NCI-H128 (cell line): Measurements from ENCODE around the gene SLC1A4.
"Not testable (repeated sequence)": the region's sequence is repeated elsewhere in the genome, so short reads cannot be mapped to it uniquely, and the experiment has no call there.

Experiments
- DNase-seq: peaks from one replicate; lab custom pipeline; 2025; ENCODE audit not compliant: unreplicated experiment; lab: John Stamatoyannopoulos, UW

Gene SLC1A4

DNA sequence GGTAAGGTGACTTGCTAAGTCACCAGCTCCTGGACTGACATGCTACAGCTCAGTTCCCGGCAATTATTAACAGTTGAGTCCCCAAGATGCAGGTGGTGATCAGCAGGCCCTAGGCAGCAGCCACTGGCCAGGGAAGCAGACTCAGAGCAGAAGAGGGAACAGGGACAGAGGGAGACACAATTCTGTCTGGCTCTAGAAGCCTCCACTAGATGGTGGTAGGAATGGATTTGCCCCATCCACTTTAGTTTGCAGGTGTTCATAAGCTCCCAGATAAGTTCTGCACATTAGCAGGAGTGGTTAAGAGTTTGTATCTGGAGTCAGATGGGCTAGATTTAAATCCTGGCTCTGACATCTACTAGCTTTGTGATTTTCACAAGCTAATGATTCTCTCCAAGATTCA is 25.5 kb upstream of the SLC1A4 start:
- DNase-seq: no peak

DNA sequence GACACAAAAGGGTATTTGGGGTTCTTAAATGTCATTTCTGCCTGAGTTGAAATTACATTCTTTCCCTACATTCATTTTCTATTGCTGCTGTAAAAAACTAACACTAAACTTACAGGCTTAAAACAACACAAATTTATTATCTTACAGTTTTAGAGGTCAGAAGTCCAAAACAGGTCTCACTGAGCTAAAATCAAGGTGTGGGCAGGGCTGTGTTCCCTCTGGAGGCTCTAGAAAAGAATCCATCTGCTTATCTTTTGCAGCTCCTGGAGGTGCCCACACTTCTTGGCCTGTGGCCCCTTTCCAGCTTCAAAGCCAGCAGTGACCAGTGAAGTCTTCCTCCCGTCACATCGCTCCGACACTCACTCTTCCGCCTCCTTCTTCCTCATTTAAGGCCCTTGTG is 23.2 kb upstream of the SLC1A4 start:
- DNase-seq: no peak

DNA sequence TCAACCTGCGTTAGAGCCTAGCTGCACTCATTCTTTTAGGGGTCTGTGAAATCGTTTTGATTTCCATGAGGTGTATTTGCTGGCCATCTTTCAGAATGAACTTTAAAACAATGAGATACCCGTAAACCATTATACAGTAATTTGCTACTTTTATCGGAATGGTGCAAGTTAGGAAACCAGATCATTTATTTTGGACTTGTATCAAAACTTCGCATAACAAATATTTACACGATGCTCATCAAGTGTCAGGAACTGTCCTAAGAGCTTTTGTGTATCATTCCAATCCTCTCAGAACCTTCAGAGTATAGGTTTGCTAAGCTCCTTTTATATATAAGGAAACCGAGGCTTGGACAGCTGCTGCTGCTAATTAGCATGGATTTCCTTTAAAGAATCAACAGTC is 22.4 kb upstream of the SLC1A4 start:
- DNase-seq: no peak

DNA sequence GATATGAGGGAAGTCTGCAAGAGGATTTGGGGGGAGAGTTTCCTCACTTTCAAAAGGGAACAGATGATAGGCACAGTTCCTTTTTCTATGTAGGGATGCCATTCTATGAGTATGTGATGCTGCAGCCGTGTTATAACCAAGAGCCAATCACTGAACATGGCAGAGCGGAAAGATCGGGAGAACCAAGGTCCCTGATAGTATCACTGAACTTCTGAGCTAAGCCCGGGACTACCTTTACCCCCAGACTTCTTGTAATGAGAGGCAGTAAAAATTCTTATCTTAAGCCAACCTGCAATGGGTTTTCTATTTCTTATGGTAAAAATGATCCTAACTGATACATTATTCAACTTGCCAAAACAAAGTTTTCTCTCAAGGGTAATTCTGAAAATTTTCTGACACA is 21.6 kb upstream of the SLC1A4 start:
- DNase-seq: no peak

DNA sequence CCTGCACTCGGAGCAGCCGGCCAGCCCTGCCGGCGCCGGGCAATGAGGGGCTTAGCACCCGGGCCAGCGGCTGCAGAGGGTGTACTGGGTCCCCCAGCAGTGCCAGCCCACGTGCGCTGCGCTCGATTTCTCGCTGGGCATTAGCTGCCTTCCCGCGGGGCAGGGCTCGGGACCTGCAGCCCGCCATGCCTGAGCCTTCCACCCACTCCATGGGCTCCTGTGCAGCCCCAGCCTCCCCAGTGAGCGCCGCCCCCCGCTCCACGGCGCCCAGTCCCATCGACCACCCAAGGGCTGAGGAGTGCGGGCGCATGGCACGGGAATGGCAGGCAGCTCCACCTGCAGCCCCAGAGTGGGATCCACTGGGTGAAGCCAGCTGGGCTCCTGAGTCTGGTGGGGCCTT is 20.1 kb upstream of the SLC1A4 start:
- not testable (repeated sequence) for DNase-seq

DNA sequence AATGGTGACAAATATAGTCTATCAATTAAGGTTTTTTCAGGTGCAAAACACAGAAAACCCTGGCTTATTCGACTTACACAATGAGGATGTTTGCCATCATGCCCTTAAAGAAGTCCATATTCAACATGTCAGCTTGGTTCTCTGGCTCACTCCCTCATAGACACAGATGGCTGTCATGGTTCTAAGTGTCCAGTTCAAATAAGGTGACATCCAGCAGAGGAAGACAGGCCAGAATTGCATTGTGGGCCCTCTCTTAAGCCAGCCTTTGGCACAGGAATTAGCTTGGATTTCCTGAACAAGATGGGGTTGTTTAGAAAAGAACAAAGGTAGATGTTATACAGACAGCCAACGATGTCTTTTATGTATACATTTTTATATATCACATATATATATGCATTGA is 18.7 kb upstream of the SLC1A4 start:
- no peak for DNase-seq

DNA sequence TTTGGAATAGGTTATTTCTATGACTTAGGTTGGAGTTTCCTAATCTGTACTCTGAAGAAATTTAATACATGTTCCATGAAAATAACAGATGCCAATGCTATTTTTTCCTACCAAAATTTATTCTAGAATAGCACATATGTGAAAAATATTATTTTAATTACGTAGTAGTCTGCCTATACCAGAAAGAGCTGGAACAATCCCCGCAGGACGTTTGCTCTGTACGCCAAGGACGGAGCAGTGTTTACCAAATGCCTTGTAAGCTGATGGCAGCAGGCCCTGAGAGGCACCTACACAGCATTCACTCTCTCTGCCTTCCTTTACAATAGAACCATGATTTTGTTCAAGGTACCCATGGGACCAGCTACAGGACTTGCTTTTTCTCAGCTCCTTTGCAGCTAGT is 16.8 kb upstream of the SLC1A4 start:
- DNase-seq: no peak

DNA sequence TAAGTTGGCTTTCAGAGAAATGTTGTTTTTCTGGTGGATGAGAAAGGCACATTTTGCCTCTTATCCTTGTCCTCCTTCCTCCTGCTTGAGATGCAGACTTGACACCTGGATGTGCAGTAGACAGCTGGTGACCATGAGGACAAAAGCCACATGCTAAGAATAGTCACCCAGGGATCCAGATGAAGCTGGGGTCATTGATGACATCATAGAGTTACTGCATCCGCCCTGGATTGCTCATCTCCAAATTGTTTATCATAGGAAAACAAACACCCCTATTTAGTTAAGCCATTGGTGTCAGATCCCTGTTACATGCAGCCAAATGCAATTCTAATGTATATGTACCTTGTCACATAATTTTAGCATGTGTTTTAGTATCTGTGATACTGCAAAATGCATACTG is 16.3 kb upstream of the SLC1A4 start:
- DNase-seq: no peak

DNA sequence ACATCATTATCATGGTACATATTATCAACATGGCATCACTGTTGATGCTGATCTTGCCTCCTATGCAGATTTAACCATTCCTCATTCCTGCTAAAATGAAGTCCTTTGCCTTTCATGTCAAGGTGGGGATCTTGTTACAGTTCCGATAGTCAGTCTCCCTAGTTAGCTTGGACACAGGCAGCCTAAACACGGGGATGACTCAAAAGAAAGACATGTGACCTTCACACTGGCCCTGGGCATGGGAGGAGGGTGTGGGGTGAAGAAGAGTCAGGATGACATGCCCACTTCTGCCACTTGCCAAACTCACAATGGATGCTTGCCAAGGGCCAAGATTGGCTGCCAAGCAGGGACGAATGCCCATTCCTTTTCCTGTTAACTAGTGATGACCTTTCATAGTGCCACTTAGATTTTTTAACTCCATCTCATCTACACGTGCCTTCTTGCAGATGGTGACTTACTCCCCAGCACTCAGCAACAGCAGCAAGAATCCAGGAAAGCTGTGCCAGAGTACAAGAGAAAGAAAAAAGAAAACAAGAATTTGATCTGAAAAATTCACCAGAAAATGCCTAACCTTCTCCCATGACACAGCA is 13.9 kb upstream of the SLC1A4 start:
- no peak for DNase-seq

DNA sequence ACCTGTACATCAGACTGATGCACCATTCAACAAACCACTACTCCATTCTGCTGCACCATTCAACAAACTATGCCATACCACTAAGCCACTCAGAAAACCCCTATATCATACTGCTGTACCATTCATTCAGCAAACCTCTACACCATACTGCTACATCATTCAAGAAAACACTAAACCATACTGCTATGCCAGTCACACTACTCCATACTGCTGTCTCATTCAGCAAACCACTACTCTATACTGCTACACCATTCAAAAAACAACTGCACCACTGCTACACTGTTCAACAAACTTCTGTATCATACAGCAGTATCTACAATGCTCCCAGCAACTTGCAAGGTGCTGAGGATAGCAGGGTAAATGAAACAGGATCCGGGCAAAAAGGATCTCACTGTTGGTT is 12.9 kb upstream of the SLC1A4 start:
- DNase-seq: no peak

DNA sequence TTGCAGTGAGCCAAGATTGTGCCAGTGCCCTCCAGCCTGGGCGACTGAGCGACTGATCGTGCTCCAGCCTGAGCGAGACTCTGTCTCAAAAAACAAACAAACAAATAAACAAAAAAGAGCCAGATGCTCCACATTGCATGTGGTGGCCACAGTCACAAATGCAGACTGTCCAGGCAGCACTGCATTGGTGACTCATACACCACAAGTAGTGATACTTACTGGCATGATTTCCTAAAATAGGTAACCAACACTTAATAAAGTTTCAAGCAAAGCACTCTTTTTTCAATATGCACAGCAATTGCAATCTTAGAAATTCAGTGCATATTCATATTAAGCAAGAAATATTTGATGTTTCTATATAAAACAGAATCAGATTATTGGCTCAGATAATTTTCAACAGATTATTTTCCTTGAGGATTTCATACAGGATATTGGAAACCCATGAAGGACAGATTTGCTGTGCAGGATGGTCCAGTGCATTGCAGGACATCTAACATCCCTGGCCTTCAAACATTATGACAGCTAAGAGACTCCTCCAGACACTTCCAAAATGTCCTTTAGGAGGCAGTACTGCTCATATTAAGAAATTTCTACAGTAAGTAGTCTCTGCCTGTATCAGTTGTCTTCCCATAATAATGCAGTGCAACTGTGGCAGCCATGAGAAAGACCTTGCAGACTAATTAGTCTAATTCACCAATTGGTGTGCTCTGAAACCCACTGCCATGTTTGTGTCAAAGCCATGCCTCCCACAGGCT is 10.5 kb upstream of the SLC1A4 start:
- no peak for DNase-seq

DNA sequence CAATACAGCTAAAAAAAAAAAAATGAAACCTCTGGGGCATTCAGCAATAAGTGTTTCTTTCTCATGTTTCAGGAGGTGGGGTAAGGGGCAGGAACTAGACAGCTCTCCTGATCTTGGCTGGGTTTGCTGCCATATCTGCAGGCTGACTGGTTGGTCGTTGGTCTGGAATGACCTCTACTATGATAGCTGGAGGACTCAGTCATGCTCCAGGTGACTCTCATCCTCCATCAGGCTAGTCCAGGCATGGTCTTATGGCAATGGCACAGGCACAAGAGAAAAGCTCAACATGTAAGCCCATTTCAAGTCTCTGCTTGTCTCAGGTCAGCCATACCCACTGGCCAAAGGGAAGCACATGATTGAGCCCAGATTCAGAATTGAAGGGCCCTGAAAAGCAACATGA is 9.5 kb upstream of the SLC1A4 start:
- no peak for DNase-seq

DNA sequence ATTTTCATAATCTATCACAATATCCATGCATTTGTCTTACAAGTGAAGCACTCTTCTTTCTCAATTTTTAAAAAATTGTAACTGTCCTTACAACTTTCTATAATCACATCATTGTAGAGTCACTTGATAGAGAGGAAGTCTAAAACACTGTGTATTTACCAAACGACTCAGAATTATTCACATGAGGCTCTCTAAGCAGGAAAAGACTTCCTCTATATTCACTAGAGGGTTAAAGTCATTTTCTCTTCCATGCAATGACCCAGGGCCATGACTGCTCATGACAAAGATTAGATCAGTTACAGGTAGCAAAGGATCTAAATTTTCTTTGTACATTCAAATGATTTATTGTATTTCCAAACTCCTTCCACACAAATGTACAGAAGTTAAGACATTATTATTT is 9.0 kb upstream of the SLC1A4 start:
- no peak for DNase-seq

DNA sequence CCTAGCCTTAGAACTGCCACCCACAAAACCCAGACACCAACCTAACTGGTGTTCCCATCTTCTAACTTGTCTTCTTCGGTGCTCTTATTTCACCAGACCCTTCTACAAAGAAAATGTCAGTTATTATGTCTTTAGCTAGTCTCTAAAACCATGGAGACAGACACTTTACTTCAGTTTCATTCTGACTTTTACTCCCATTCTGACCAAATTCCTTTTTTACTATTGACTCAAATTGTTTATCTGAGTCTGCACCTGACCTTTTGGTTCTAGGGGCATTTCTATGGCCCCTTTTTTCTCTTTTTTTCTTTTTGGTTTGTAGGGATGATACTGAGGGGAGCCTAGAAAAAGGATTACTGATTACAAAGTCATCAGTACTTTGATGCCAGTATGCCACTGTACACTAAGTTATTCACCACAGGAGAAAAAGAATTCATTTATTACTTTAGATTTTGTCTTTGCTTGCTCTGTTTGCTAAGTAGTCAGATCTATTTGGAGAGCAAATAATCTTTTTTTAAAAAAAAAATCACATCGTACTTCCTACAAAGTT is 6.8 kb upstream of the SLC1A4 start:
- DNase-seq: no peak

DNA sequence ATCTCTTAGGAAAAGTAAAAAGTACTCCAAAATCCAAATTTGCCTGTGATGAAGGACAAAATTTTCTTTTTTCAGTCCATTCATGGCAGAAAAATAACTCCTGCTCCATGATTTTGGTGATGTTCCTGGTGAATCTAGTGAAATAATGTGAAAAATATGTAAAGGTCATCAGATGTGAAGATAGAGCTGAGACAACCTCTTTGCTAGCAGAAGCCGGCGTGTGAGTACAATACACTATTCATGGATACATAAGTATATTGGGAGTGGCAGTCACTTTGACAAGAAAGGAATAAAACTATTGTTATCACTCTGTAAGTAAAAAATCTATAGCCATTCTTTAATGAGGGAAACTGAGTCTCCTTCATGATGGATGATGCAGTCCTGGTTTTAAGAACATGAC is 6.3 kb upstream of the SLC1A4 start:
- no peak for DNase-seq

DNA sequence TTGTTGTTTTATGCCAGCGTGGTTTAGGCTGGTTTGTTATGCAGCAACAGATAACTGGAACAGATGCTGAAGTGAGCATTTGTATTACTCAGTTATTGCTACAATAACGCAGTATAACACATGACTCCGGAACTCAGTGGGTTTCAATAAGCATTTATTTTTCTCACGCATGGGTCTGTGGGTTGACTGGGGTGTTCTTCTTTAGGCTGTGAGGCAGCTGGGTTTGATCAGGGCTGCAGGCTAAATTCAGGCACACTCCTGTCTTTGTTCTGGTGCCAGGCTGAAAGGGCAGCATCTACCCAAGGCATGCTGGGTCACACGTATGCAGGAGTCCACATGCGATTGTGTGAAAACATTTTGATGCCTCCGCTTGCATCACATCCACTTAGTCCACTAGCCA is 3.8 kb upstream of the SLC1A4 start:
- no peak for DNase-seq

DNA sequence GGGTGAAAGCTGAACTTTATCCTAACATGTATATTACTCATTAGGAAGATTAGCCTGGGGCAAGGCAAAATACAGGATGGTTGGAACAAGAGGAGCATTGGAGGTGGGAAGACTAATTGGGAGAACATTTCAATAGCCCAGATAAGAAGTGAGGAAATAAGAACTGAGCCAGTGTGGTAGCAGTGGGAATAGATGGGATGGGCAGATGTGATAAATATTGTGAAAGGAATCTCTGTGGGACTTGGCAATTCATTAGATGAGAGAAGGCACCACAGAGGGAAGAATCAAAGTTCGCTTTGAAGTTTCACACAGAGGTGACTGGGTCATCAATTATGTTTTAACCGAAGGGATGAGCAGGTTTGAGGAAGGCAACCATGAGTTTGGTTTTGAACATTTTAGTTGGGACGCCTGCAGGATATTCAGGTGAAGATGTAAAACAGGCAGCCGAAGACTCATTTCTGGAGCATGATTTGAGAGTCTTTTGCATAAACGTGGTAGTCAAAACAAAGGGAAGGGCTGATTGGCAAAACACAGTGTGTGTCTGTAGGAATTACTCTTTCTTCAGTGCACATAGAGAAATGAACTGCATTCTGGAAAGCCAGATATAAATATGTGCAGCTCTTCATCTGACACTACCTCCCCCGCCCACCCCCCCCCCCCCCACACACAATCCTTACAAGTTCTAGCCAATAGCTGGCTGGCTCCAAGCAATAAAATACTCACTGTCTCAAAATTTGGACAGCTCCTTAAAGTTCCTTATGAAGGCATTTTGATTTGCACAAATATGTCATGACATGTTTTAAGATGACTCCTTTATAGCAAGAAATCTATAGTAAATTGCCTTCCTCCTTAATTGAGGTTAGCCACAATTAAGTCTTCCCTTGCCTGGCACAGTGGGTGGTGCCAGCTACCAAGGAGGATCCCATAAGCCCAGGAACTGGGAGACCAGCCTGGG is 1.9 kb upstream of the SLC1A4 start:
- DNase-seq: no peak

DNA sequence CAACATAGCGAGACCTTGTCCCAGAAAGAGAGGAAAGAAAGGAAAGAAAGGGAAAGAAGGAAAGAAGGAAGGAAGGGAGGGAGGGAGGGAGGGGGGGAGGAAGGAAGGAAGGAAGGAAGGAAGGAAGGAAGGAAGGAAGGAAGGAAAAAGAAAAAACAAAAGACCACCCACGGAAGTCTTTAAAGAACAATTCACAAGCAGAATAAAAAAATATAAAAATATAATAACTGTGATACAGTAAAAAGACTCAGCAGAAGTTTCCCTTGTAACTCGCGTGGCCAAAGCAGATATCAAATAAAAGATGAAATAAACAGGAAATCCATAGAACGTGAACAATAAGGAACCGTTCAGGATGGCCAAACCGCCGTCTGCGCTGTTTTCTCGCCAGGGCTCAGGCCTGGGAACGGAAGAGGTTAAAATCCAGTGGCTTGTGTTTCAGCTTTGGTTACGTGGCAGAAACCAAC is 1.2 kb upstream of the SLC1A4 start:
- no peak for DNase-seq

DNA sequence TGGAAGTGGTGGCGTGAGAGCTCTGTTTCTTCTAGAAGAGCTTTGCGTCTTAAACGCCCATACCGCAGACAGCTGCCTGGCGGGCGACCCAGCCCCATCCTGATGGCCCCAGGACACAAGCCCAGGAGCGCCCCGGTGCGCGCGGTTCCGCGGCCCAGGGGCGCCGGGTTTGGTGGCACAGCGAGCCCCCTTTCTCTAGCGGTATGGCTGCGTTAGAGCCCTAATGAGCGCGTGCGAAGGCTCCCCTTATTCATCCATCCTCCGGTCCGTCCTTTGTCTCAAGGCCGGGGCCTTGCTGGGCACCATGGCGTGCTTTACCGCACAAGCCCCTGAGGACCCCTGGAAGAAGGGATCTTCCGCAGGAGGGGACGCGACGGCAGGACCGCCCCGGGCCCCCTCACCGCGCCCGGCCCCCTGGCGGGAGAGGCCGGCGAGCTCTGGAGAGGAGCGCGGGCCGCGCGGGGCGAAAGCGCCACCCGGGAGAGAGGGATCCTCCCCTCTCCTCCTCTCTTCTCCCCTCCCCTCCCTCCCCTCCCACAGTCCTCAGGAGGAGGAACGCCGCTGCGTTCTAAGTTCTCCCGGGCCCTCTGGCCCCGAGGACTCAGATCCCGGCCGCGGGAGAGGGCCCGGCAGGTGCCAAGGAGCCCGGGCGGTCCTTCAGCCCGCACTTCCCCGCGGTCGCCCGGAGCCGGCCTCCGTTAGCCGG is 626 bp upstream of the SLC1A4 start:
- DNase-seq: no peak

DNA sequence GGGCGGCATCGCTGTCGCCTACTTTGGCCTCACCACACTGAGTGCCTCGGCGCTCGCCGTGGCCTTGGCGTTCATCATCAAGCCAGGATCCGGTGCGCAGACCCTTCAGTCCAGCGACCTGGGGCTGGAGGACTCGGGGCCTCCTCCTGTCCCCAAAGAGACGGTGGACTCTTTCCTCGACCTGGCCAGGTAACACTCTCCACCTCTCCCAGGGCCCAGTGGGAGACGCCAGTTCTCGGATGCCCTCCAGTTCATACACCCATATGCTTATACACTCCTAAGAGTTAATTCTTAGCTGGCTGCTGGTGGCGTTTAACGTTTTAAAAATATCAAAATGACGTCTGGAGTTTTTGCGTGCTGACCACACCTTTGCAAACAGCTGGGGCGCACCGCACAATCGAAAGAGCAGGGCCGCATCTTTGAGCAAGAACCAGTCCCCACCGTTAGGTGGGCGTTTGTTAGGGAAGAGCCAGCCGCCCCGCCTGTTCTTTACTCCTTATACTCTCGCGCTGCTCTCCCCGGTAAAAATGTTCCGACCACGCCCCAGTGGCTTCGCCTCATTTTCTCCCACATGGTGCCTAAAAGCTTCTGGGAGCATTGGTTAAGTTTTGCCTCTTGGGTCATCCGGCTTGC is 899 bp downstream of the SLC1A4 start:
- no peak for DNase-seq

DNA sequence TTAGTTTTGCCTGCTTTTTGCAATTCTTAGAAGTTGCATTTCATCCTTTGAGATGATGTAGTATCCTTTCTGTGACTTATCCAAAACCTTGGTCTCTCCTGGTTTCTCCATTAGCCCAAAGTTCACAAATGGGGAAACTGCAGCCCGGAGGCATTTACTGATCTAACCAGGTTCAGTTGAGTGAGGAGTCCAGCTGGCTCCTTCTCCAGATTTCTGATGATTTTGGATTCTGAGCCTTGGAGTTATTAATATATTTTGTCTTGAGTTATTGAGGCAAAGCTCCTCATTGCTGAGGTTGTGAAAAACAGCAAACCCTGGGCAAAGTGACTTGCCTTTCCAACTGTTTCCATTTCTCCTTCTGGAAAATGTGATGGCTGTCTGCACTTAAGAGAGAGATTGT is 1.7 kb downstream of the SLC1A4 start:
- DNase-seq: no peak
